GM12892 (cell line): ENCODE measurements around the gene SLC17A9.

Experiments
- POLR2A ChIP-seq: IDR thresholded peaks from 2 replicates; pipeline ENCODE4 v1.6.1; 2011; ENCODE audit warnings: low read depth, low read length, control low read depth
- POLR2AphosphoS5 ChIP-seq: IDR thresholded peaks from 2 replicates; pipeline ENCODE4 v1.6.1; 2011; ENCODE audit warnings: low read depth, low read length, control low read depth

DNA sequence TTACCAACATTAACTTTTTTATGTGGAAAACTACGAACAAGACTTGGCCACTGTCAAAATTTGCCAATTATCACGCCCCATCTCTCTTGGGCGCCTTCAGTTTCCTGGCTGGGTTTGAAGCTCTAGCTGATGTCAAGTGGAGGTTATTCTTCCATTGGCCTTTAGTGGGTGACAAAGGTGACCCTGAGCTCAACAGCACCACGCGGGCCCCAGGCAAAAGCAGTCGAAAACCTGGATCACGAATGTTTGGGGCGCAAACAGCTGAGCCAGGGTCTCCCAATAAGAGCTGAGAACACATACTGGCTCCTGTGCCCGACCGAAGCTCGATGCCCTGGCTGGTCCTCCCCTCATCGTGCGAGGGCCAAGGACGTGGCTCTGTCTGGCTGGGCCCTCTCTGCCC is 26.8 kb downstream of the SLC17A9 start:
- TF ChIP-seq POLR2AphosphoS5 (no peak), POLR2A (no peak)
